ENCODE measurements around the gene PICALM. TPM values are rescaled to one million over a fixed set of nuclear protein-coding genes. Genes with fewer than 3 reads are reported as not detected.
A peak's percentile ranks its signal among the peaks of the same experiment; 100 is the strongest.

PICALM gene
- total and polyA plus RNA-seq, 2 of the 4 experiments (the other 2 are of a cell fraction), result 235 to 453 TPM

DNA sequence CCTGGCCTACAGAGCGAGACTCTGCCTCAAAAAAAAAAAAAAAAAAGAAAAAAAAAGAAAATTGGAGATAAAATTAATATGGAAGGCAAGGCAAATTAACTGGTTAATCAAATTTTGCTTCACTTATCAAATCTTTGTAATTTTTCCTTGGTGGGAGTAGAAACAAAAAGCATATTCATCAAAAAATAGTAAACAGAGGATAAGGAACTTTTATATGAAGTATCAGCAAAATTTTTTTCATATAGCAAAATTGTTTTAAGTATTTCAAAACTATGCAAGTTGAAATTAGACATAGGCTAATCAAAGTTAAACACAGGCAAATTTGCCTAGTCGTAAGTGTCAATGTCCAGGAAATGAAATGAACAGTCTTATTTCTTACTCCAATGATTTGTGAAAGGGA is 33.0 kb downstream of the PICALM start:
- H3K18ac ChIP-seq (ENCODE audit: low read depth, low read length), result no peak overlapping the region
- CTCF ChIA-PET, result no interaction called here
- no peaks in the 10 kb centered on the region for H3K9me3 ChIP-seq (ENCODE audit: control insufficient read depth, insufficient read depth, low read length)
- no peak overlapping the region for H2BK120ac ChIP-seq (ENCODE audit: low read depth, low read length)
- peaks cover 4% of the 10 kb centered on the region for H3K4me1 ChIP-seq (ENCODE audit: control insufficient read depth, insufficient read depth, low read length)
- H3K79me1 ChIP-seq (ENCODE audit: low read depth in 1 of 2, low read length in 2 of 2), result peaks cover 7 to 25% of the 10 kb centered on the region in 2 experiments; a peak in 2 of 4 replicates
- TF ChIP-seq MAZ (IDR thresholded peaks at IDR 0.05; ENCODE audit: borderline replicate concordance, low read depth, low read length), result no peak
- no peak for TF ChIP-seq MXI1 (IDR thresholded peaks at IDR 0.05; ENCODE audit: borderline replicate concordance, low read depth, low read length)
- no peak for TF ChIP-seq RAD21 (IDR thresholded peaks at IDR 0.05; ENCODE audit: low read length)
- TF ChIP-seq CEBPB (IDR thresholded peaks at IDR 0.05; ENCODE audit: low read depth, low read length), result no peak
- peak; percentile 13; the same call in 1 of the 2 replicates for TF ChIP-seq MAFK (IDR thresholded peaks at IDR 0.05; ENCODE audit: low read depth, low read length)
- no peak for TF ChIP-seq SMC3 (IDR thresholded peaks at IDR 0.05; ENCODE audit: low read depth, low read length)
- POLR2A ChIA-PET (ENCODE audit: unreplicated experiment), result no interaction called here
- H3K27ac ChIP-seq (ENCODE audit: insufficient read depth, low read length), result no peak overlapping the region
- no peaks in the 10 kb centered on the region; the same call in 1 of the 2 replicates for H3K36me3 ChIP-seq (ENCODE audit: control insufficient read depth, insufficient read depth, low read length)
- no peak overlapping the region for H2AFZ ChIP-seq (replicated peaks; ENCODE audit: low read length, poor library complexity)
- H3K27me3 ChIP-seq (ENCODE audit: control insufficient read depth, insufficient read depth, low read length), result no peaks in the 10 kb centered on the region
- no peak overlapping the region for H2BK5ac ChIP-seq (ENCODE audit: low read depth, low read length, poor library complexity, severe bottlenecking)
- no peak overlapping the region for H3K4ac ChIP-seq (ENCODE audit: low read depth, low read length)
- H4K5ac ChIP-seq (ENCODE audit: low read depth, low read length), result no peak overlapping the region
- no peak overlapping the region for H2BK20ac ChIP-seq (ENCODE audit: low read depth, low read length)
- ATAC-seq (ENCODE audit: low read depth), result no peak
- no peak overlapping the region for H4K8ac ChIP-seq (ENCODE audit: low read depth in 2 of 2, low read length in 2 of 2)
- no peak overlapping the region for H3K4me3 ChIP-seq (ENCODE audit: insufficient read depth, low read depth, low read length)
- no peak overlapping the region for H2BK15ac ChIP-seq (ENCODE audit: low read depth, low read length)
- H3K14ac ChIP-seq (replicated peaks; ENCODE audit: low read depth, low read length), result no peak overlapping the region
- H3K9ac ChIP-seq (ENCODE audit: low read depth, low read length), result no peak overlapping the region
- no CpG with 5 or more reads among the region's 2 CpGs for WGBS, 2 experiments (ENCODE audit: extremely low coverage in 2 of 2, insufficient read length in 1 of 2)
- H4K91ac ChIP-seq (ENCODE audit: insufficient read depth, low read depth, low read length), result no peak overlapping the region
- intact Hi-C loops (cut with micrococcal nuclease), result no loop called here
- H4K20me1 ChIP-seq (ENCODE audit: insufficient read depth, low read length), result peaks cover 81% of the 10 kb centered on the region
- no peak overlapping the region for H3K23ac ChIP-seq (ENCODE audit: low read depth, low read length)
- dilution Hi-C loops (cut with HindIII; ENCODE audit: low sequenced_read_pairs, unreplicated experiment), result no loop called here
- DNase-seq, result no peak
- H2AK5ac ChIP-seq (ENCODE audit: low read depth, low read length), result no peak overlapping the region
- H3K9me1 ChIP-seq (ENCODE audit: insufficient read depth, low read length), result peaks cover 9% of the 10 kb centered on the region
- no TSS peak for BruUV-seq (replicated peaks)
- no peak overlapping the region for H2AK9ac ChIP-seq (replicated peaks; ENCODE audit: low read depth, low read length, poor library complexity)
- H3K56ac ChIP-seq (ENCODE audit: extremely low read depth, insufficient read depth, low read length), result no peak overlapping the region
- H3K4me2 ChIP-seq (ENCODE audit: low read depth, low read length), result no peak overlapping the region
- in situ Hi-C loops (cut with MboI; ENCODE audit: low sequenced_read_pairs), result loop anchor here (25.0 kb wide), 1 partner anchor 176 kb away; no protein-coding TSS in a partner anchor

Data from IMR-90 (cell line).